Non-pigmented ciliary epithelial cell (primary cell): ENCODE measurements around the gene BET1L.
"Not testable (repeated sequence)": the region's sequence is repeated elsewhere in the genome, so short reads cannot be mapped to it uniquely, and the experiment has no call there.

Experiments
- DNase-seq: peaks from one replicate; pipeline ENCODE4 v3.0.0-alpha.2; 2010; ENCODE audit warnings: low read depth

Gene BET1L

GRCh38 chr11:227824-228379 lies 20.7 kb upstream of the BET1L start:
- DNase-seq, result no peak

GRCh38 chr11:225734-226453 lies 18.7 kb upstream of the BET1L start:
- DNase-seq, result no peak

GRCh38 chr11:224424-224823 lies 17.2 kb upstream of the BET1L start:
- no peak for DNase-seq

- DNase-seq, result no peak
These were observed 16.7 kb upstream of the BET1L start for GRCh38 chr11:223884-224283.

- no peak for DNase-seq
These were observed 16.0 kb upstream of the BET1L start for GRCh38 chr11:223026-223789.

- no peak for DNase-seq
These were observed 15.0 kb upstream of the BET1L start for GRCh38 chr11:221998-222789.

GRCh38 chr11:221539-221938 lies 14.3 kb upstream of the BET1L start:
- DNase-seq, result no peak

- DNase-seq, result not testable (repeated sequence)
These were observed 13.5 kb upstream of the BET1L start for GRCh38 chr11:220641-221215.

- no peak for DNase-seq
These were observed 11.8 kb upstream of the BET1L start for GRCh38 chr11:218815-219593.

GRCh38 chr11:217704-218103 lies 10.5 kb upstream of the BET1L start:
- DNase-seq, result no peak

GRCh38 chr11:216081-216974 lies 9.1 kb upstream of the BET1L start:
- no peak for DNase-seq

- DNase-seq, result no peak
These were observed 8.4 kb upstream of the BET1L start for GRCh38 chr11:215581-216037.

GRCh38 chr11:214083-214482 lies 6.9 kb upstream of the BET1L start:
- DNase-seq, result no peak

GRCh38 chr11:213111-213510 lies 5.9 kb upstream of the BET1L start:
- DNase-seq, result no peak

- DNase-seq, result no peak
These were observed 5.2 kb upstream of the BET1L start for GRCh38 chr11:212150-213100.

GRCh38 chr11:211741-212140 lies 4.5 kb upstream of the BET1L start:
- DNase-seq, result no peak

GRCh38 chr11:211295-211694 lies 4.1 kb upstream of the BET1L start:
- no peak for DNase-seq

GRCh38 chr11:210803-211180 lies 3.6 kb upstream of the BET1L start:
- no peak for DNase-seq
